Measurements from ENCODE around the gene FCMR.
"Not testable (repeated sequence)": the region's sequence is repeated elsewhere in the genome, so short reads cannot be mapped to it uniquely, and the experiment has no call there.

Gene FCMR

DNA sequence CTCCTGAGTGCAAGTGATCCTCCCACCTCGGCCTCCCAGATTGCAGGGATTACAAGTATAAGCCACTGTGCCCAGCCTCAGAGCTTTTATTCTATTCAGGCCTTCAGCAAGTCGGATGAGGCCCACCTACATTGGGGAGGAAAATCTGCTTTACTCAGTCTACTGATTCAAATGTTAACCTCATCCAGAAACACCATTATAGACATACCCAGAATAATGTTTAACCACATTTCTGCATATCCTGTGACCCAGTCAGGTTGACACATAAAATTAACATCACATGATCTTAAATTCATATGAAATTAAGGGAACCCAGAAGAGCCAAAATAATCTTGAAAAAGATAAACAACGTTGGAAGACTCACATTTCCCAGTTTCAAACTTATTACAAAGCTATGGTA, 41.4 kb downstream of the FCMR start:
- no peak for DNase-seq (ENCODE audit: low read depth in 4 of 4, low spot score in 1 of 4)

DNA sequence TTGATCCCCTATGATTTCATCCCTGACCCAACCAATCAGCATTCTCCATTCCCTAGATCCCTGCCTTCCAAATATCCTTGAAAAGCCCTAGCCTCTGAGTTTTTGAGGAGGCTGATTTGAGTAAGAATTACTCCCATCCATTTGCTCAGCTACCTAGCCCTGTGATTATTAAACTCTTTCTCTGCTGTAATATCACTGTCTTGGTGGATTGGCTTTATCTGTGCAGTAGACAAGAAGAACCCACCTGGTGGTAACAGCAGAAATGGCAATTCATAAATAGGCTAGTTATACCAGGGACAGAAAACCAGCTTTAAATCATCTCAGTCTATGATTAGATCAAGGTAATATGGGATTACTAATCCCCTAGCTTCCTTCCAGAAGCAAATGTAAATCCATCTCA, 43.3 kb downstream of the FCMR start:
- no peak for DNase-seq (ENCODE audit: low read depth in 4 of 4, low spot score in 1 of 4)

DNA sequence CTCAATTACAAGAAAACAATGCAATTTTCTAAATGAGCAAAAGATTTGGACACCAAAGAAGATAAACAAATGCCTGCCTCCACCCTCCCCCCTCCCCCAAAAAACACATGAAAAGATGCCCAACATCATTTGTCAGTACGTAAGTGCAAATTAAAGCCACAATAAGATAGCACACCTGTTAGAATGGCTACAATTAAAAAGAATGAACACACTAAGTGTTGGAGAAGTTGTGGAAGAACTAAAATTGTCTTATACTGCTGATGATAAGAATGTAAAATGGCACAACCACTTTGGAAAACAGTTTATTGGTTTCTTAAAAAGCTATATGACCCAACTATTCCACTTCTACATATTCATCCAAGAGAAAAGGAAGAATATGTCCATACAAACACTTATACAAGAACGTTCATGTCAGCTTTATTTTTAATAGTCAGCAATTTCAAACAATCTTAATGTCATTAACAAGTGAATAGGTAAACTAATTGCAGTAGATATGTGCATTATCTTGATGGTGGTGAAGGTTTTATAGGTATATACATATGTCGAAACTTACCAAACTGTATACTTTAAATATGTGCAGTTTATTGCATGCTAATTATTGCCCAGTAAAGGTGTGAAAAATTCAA, 45.9 kb downstream of the FCMR start:
- DNase-seq (ENCODE audit: low read depth in 4 of 4, low spot score in 1 of 4) = no peak

DNA sequence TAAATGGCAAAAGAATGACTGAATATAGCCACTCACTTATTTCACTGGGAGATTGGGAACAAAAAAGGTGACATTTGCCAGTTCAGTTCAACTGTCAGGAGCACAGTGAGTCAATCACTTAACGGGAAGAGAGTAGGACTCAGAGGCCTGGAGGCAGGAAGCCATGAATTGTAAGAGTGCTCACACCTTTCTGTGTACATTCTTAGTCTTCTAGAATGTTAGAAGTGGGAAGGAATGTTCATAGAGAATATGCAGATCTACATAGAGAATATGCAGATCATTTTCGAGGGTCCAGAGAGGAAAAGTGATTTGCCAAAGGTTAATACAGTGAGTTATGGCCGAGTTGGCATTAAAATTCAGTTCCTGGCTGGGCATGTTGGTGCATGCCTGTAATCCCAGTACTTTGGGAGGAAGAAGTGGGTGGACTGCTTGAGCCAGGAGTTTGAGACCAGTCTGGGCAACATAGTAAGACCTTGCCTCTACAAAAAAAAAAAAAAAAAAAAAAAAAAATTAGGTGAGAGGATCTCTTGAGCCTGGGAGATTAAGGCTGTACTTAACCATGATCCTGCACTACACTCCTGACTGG, 48.0 kb downstream of the FCMR start:
- DNase-seq (ENCODE audit: low read depth in 4 of 4, low spot score in 1 of 4) = no peak

DNA sequence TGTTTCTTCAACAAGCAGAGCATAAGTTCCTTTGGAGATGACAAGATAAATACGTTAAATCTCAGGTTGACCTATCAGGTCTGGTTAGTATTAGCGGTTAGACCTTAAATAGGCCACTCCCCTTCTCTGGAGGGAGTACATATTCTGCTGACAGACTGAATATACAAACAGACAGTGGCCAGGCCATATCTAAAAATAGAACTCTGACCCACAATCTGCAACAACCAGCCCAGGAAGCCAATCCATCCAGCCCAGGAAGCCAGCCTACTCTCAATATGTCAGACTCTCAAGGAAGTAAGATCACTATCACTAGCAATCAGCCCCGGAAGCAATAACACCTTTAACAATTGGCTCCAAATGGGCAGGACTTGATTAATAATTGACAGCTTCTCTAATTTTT, 49.6 kb downstream of the FCMR start:
- DNase-seq (ENCODE audit: low read depth in 4 of 4, low spot score in 1 of 4) = no peak

DNA sequence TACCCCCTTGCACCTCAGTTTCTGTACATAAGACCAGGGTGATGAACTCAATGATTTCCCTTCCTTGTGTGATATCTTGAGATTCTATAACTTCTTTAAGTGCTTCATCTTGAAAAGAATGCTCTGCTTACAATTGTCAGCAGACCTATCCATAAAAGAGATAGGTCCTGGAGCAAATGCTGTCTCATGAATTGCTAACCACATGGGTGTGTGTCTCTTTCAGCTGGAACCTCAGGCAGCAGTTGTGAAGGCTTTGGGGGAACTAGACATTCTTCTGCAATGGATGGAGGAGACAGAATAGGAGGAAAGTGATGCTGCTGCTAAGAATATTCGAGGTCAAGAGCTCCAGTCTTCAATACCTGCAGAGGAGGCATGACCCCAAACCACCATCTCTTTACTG, 53.5 kb downstream of the FCMR start:
- DNase-seq (ENCODE audit: low read depth in 4 of 4, low spot score in 1 of 4) = no peak

DNA sequence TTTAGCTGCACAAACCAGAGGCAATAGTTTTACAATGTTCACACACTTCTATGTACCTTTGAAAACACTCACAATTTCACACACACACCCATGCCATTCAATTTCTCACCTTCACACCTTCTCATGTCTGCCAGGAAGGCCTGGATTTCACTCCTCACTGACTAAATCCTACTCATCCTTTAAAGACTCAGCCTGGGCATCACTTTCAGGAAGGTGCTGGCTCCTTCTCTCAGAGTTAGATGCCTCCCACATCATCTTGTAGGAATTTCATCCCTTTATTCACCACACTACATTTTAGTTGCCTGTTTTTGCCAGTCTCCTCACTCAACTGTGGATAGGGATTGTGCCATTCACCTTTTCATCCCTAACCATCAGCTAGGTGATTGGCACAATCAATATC, 54.0 kb downstream of the FCMR start:
- no peak for DNase-seq (ENCODE audit: low read depth in 4 of 4, low spot score in 1 of 4)

DNA sequence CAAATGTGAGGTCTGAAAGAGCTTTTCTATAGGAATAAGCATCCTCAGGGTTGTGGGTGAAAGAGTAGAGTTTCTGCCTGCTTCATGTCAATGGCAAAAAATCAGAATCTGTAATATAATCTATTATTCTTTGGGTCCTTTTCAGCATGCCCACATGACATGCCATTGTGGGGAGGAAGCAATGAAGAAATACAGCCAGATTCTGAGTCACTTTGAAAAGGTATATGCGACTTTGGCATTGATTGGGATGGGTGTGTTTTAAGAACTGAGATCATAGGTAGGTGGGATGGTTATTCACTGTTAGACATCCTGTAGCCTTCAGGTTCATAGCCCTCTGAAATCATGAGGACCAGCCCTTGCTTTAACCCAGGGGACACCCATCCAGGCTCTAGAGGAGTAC, 54.5 kb downstream of the FCMR start:
- no peak for DNase-seq (ENCODE audit: low read depth in 4 of 4, low spot score in 1 of 4)

DNA sequence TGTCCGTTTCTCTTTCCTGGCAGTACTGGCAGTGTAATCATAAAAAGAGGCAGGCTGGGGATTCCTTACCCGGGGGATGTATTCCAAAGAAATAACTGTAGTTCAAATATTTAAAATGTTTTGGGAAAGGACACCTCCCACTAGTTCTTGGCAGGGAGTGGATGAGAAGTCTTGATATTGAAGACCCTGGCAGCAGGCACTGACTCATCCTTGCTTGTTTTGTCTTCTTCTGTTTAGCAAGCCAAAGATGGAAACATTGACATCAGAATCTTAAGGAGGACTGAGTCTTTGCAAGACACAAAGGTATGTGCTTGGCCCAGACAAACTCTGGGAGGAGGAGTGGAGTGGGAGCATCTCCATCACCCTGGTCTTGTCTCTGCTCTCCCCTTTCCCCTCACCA, 55.7 kb downstream of the FCMR start:
- no peak for DNase-seq (ENCODE audit: low read depth in 4 of 4, low spot score in 1 of 4)

DNA sequence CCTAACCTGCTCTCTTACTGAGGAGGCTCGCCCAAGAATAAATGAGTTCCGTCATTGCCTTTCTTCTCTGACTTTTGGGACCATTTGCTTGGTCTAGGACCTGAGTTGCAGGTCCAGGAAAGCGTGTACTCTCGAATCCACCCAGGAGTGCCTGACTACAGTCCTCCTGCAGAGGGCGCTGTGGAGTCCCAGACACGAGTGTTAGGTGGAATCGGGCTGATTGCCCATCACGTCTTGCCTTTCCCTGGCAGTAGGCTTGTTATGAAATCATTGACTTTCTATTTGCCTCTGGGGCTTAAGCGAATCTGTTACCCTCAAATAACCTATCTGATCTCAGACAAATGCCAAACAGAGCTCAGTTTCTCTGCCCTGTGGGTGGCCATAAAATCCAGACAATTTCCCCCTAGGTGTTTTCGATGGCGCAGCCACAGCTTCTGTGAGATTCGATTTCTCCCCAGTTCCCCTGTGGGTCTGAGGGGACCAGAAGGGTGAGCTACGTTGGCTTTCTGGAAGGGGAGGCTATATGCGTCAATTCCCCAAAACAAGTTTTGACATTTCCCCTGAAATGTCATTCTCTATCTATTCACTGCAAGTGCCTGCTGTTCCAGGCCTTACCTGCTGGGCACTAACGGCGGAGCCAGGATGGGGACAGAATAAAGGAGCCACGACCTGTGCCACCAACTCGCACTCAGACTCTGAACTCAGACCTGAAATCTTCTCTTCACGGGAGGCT, 56.6 kb downstream of the FCMR start, which contains the start of gene IL20:
TSS of gene IL20 (plus strand) at position 685 of the 733 bp plus-strand sequence. CDS start 230 bp downstream, outside the sequence.
- DNase-seq (ENCODE audit: low read depth in 4 of 4, low spot score in 1 of 4) = peak; percentile 79 to 86 (median 85)

DNA sequence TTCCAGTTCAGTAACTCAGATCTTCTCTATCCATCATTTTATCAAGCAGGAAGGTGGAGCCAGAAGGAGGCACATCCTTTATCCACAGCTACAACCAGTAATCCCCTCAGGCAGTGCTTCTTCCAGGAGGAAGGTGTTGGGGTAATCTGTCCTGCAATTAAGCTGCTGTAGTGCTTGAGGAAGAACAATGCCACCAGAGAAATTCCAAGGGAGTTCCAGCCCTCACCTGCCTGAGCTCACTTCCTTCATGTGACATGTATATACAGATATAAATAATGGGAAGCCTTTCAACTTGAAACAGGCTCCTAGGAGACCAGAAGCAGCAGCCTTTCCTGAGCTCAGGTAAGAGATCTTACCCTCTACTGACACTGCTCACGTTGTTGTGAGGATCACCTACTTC, 58.5 kb downstream of the FCMR start:
- DNase-seq (ENCODE audit: low read depth in 4 of 4, low spot score in 1 of 4) = no peak

DNA sequence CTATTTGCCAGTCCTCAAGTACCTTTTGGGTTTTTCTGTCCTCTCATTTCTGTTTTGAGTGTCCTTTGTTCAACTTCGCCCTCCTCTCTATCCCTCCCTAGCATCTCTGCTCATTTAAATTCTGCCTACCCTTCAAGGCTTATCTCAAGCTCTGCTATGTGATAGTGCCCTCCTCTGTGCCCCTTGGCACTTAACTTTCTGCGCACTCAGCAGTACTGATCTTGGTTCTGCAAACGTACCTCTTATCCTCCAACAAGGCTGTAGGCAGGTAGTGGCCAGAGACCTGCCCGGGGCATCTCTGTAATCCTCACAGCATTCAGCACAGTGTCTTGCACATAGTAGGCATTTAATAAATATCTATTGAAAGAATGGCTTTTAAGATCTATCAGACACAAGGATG, 61.6 kb downstream of the FCMR start:
- no peak for DNase-seq (ENCODE audit: low read depth in 4 of 4, low spot score in 1 of 4)

DNA sequence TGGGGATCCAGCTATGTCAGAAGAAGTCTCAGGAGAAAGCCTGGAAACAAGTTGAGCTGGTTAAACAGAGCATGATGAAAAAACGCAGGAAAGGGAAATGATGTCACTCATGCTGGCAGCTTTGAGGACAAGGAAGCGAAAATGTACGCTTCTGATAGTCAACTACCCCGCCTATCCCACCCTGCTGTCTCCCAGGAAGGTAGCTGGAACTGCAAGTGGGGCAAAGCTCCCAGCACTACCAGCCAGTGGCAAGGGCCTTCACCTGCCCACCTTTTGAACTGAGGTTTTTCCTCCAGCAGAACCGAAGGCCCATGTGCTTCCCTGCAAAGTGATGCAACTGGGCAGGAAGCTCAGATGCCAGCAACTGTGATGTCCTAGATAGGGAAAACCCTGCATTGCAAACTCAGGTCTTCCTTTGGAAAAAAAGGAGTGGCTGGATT, 62.6 kb downstream of the FCMR start:
- no peak for DNase-seq (ENCODE audit: low read depth in 4 of 4, low spot score in 1 of 4)

DNA sequence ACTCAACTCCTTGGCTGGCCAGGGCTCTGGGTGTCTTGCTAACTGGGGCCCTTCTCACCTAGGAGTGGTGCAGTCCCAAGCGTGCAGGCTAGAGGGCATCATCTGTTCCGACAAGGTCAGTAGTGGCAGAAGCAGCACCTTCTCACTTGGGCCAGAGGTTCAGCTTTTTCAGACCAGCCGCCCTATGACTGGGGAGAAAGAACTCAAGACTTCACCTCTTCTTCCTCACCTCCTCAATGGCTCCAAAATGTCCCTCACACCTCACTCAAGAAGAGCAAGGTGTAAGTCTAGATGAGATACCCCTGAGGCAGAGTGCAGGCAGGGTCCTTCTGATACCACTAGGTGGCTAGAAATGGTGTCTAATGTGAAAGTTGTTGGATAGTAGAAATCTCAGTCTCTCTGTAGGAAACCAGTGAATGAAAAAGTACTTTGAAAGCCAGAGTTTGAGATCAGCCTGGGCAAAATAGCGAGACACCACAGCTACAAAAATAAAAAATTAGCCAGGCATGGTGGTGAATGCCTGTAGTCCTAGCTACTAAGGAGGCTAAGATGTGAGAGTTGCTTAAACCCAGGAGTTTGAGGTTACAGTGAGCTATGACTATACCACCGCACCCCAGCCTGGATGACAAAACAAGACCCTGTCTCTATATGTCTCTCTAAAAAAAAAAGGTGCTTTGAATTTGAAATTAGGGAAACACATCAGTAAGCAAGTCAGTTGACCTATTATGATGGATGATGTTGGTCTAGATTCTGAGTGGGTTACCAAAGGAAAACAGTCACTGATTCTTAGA, 64.9 kb downstream of the FCMR start:
- DNase-seq (ENCODE audit: low read depth in 4 of 4, low spot score in 1 of 4) = no peak

DNA sequence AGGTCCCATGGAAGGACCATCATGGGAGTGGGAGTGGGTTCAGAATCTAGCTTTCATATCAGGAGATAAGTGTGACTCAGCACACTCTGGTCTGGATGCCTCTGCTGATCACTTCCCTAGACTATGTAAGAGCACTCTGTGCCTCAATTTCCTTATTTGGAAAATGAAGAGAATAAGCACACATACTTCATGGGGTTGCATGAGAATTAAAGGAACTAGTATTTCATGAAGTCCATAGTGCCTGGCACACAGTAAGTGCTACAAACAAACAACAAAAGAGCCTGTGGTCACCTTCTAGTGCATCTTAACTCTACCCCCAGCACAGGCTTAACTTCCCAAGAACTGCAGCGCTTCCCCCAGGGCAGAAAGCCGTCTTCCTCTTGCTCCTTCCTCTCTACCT, 65.9 kb downstream of the FCMR start:
- no peak for DNase-seq (ENCODE audit: low read depth in 4 of 4, low spot score in 1 of 4)

DNA sequence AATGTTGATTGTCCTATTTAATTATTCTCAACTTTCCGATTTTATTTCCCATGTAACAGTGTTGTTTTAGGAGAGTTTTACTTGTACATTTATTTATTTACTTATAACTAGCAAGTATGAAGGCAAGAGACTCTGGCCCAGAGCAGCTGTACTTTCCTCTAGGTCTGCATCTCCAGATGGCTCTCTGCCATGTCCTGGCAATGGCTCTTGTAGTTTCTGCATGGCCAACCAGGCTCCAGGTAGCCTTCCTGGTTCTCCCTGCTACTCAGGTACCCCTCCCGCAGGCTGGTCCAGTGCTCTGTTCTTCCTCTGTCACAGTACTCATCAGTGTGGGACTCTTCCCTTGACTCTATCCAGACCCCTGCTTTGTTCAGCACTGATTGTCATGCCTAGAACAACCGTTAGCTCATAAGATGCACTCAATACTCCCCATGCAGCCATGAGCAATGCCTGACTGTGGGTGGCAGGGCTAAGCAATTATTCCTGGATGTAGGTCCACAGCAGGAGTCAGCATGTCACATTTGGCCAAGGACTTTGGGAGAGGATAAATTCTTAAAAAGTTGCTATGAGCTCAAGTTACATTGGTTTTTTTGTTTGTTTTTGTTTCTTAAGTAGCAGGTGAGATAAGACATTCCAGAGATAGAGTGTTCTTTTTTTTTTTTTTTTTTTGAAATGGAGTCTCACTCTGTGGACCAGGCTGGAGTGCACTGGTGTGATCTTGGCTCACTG, 67.2 kb downstream of the FCMR start:
- no peak for DNase-seq (ENCODE audit: low read depth in 4 of 4, low spot score in 1 of 4)

DNA sequence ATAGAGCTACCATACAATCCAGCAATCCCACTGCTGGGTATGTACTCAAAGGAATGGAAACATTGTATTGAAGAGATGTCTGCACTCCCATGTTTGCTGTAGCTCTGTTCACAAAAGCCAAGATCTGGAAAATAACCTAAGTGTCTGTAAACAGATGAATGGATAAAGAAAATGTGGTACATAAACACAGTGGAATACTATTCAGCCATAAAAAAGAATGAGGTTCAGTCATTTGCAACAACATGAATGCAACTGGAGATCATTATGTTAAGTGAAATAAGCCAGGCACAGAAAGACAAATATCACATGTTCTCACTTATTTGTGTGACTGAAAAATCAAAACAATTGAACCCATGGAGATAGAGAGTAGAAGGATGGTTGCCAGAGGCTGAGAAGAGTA, 68.0 kb downstream of the FCMR start:
- DNase-seq (ENCODE audit: low read depth in 4 of 4, low spot score in 1 of 4) = not testable (repeated sequence)
